ENCODE results near the gene TTLL5.

TTLL5 gene

DNA sequence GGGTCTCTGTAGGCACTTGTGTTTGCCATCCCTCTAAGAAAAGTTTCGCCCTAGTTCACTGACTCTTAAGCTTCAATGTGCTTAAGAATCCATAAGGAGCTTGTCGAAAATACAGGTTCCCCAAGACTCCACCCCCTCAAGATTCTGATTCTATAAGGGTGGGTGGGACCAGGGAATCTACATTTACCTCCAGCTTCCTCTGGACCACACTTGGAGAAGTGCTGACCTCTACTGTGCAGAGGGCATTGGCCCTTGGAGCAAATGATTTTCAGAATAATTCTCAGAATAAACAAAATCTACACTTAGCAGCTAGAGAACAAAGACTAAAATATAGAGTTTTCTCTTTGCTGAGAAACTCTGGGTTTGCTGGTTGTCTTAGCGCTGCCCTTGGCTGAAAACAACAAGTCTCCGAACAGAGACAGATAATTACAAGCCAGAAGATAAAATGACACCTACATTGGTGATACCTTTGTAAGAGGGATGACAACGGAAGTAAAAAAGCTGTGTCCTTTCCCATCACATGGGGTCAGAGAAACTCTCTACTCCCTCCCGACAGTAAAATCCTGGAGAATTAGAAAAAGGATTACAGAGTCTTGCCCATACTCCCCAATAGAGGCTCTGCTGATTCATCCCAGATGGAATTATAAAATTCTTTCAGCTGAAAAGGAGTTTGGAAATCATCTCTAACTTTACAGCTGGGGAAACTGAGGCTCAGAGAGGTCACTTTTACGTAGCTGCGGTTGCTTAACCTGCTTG, 316.0 kb downstream of the TTLL5 start:
- Histone ChIP-seq H3K27me3 (ENCODE audit: insufficient read depth, poor library complexity, severe bottlenecking) (no peaks in the 10 kb centered on the region), H3K4me3 (replicated peaks; ENCODE audit: insufficient read depth, low read length) (no peak overlapping the region), H3K27ac (replicated peaks) (no peak overlapping the region)
- no peak for DNase-seq (ENCODE audit: low read depth in 1 of 2, low spot score in 1 of 2)
- TF ChIP-seq, protein P1, sequence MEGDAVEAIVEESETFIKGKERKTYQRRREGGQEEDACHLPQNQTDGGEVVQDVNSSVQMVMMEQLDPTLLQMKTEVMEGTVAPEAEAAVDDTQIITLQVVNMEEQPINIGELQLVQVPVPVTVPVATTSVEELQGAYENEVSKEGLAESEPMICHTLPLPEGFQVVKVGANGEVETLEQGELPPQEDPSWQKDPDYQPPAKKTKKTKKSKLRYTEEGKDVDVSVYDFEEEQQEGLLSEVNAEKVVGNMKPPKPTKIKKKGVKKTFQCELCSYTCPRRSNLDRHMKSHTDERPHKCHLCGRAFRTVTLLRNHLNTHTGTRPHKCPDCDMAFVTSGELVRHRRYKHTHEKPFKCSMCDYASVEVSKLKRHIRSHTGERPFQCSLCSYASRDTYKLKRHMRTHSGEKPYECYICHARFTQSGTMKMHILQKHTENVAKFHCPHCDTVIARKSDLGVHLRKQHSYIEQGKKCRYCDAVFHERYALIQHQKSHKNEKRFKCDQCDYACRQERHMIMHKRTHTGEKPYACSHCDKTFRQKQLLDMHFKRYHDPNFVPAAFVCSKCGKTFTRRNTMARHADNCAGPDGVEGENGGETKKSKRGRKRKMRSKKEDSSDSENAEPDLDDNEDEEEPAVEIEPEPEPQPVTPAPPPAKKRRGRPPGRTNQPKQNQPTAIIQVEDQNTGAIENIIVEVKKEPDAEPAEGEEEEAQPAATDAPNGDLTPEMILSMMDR (IDR thresholded peaks at IDR 0.05; ENCODE audit: insufficient read depth, low read length): no peak
- TF ChIP-seq POLR2AphosphoS5 (IDR thresholded peaks at IDR 0.05; ENCODE audit: low read depth) (no peak), GABPA (IDR thresholded peaks at IDR 0.05; ENCODE audit: low read depth) (no peak), SPI1 (IDR thresholded peaks at IDR 0.05; ENCODE audit: borderline replicate concordance, low read depth) (no peak)
- TF ChIP-seq, protein P2, sequence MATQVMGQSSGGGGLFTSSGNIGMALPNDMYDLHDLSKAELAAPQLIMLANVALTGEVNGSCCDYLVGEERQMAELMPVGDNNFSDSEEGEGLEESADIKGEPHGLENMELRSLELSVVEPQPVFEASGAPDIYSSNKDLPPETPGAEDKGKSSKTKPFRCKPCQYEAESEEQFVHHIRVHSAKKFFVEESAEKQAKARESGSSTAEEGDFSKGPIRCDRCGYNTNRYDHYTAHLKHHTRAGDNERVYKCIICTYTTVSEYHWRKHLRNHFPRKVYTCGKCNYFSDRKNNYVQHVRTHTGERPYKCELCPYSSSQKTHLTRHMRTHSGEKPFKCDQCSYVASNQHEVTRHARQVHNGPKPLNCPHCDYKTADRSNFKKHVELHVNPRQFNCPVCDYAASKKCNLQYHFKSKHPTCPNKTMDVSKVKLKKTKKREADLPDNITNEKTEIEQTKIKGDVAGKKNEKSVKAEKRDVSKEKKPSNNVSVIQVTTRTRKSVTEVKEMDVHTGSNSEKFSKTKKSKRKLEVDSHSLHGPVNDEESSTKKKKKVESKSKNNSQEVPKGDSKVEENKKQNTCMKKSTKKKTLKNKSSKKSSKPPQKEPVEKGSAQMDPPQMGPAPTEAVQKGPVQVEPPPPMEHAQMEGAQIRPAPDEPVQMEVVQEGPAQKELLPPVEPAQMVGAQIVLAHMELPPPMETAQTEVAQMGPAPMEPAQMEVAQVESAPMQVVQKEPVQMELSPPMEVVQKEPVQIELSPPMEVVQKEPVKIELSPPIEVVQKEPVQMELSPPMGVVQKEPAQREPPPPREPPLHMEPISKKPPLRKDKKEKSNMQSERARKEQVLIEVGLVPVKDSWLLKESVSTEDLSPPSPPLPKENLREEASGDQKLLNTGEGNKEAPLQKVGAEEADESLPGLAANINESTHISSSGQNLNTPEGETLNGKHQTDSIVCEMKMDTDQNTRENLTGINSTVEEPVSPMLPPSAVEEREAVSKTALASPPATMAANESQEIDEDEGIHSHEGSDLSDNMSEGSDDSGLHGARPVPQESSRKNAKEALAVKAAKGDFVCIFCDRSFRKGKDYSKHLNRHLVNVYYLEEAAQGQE (IDR thresholded peaks at IDR 0.05; ENCODE audit: insufficient replicate concordance, low read depth): no peak

DNA sequence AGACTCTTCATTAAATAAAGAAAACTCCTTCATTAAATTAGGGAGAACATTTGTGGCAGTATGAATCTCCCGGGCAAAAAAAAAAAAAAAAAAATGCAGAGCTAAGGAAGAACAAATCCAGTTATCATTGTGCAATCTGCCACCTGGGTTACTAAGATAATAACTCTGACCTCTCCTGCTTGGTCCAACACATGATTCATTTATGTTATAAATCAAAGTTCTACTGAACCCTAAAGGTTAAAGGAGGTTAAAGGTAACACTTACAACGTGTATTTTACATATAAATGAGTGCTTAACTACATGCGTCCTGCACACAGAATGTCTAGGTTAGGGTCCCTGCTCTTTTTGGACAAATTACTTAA, 316.5 kb downstream of the TTLL5 start:
- DNase-seq (ENCODE audit: low read depth in 1 of 2, low spot score in 1 of 2): no peak
- TF ChIP-seq, protein P2 (IDR thresholded peaks at IDR 0.05; ENCODE audit: insufficient replicate concordance, low read depth): no peak
- TF ChIP-seq GABPA (IDR thresholded peaks at IDR 0.05; ENCODE audit: low read depth): no peak
- TF ChIP-seq POLR2AphosphoS5 (IDR thresholded peaks at IDR 0.05; ENCODE audit: low read depth): no peak
- no peak for TF ChIP-seq SPI1 (IDR thresholded peaks at IDR 0.05; ENCODE audit: borderline replicate concordance, low read depth)
- TF ChIP-seq, protein P1 (IDR thresholded peaks at IDR 0.05; ENCODE audit: insufficient read depth, low read length): no peak
- Histone ChIP-seq H3K27me3 (ENCODE audit: insufficient read depth, poor library complexity, severe bottlenecking) (no peaks in the 10 kb centered on the region), H3K27ac (replicated peaks) (no peak overlapping the region), H3K4me3 (replicated peaks; ENCODE audit: insufficient read depth, low read length) (no peak overlapping the region)

DNA sequence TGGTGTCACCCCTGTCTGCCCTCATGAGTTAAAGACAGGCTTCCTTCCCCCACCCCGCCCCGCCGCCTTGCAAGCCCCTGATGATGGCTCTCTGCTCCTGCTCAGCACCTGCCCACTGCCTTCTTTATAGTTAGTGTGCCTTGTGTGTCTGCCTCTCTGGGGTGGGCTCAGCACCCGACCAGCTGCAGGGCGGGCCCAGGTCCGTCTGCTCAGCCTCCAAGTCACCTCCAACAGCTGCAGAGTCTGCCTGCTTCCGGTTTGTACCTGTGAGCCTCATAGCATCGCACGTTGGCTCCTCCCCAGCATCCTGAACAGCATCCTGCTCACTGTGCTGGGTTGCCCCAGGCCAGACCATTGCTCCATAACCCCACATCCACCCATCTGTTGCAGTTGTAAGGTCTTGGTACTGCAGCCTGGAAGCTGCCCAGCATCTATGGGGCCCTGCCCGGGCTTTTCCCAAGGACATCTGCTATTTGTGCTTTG, 317.2 kb downstream of the TTLL5 start:
- Histone ChIP-seq H3K27ac (replicated peaks) (no peak overlapping the region), H3K4me3 (replicated peaks; ENCODE audit: insufficient read depth, low read length) (no peak overlapping the region), H3K27me3 (ENCODE audit: insufficient read depth, poor library complexity, severe bottlenecking) (no peaks in the 10 kb centered on the region)
- DNase-seq (ENCODE audit: low read depth in 1 of 2, low spot score in 1 of 2): no peak
- TF ChIP-seq, protein P1 (IDR thresholded peaks at IDR 0.05; ENCODE audit: insufficient read depth, low read length): no peak
- TF ChIP-seq, protein P2 (IDR thresholded peaks at IDR 0.05; ENCODE audit: insufficient replicate concordance, low read depth): no peak
- TF ChIP-seq POLR2AphosphoS5 (IDR thresholded peaks at IDR 0.05; ENCODE audit: low read depth): no peak
- TF ChIP-seq GABPA (IDR thresholded peaks at IDR 0.05; ENCODE audit: low read depth): no peak
- TF ChIP-seq SPI1 (IDR thresholded peaks at IDR 0.05; ENCODE audit: borderline replicate concordance, low read depth): no peak
